WERI-Rb-1 (cell line): Measurements from ENCODE around the gene EDAR.

Experiments used
- DNase-seq: peaks from one replicate; pipeline ENCODE4 v3.0.0-alpha.2; 2020
- H3K27ac ChIP-seq: fragments of 250-450 bp; sonication (Bioruptor Pico); 2 replicates; pipeline ENCODE4 v1.5.1; 2020; ENCODE audit warnings: mild to moderate bottlenecking, moderate library complexity
- H3K27me3 ChIP-seq: fragments of 250-450 bp; sonication (Bioruptor Pico); 2 replicates; pipeline ENCODE4 v1.5.1; 2021; ENCODE audit warnings: mild to moderate bottlenecking, low read depth, moderate library complexity; ENCODE audit not compliant: insufficient read depth, severe bottlenecking
- H3K36me3 ChIP-seq: fragments of 250-450 bp; sonication (Bioruptor Pico); 2 replicates; pipeline ENCODE4 v1.5.1; 2020; ENCODE audit warnings: mild to moderate bottlenecking, moderate library complexity
- H3K4me3 ChIP-seq: 2 replicates; pipeline ENCODE4 v1.5.1; 2011; ENCODE audit warnings: low read depth, mild to moderate bottlenecking, control low read depth, low read length
- H3K9me3 ChIP-seq: fragments of 250-450 bp; sonication (Bioruptor Pico); 2 replicates; pipeline ENCODE4 v1.5.1; 2021; ENCODE audit warnings: mild to moderate bottlenecking, moderate library complexity; ENCODE audit not compliant: severe bottlenecking
- TF ChIP-seq, protein P1 (sequence below): IDR thresholded peaks from 2 replicates; pipeline ENCODE4 v1.5.1; 2011; ENCODE audit warnings: low read depth, mild to moderate bottlenecking, control low read depth, inconsistent platforms, low read length

Gene EDAR

DNA sequence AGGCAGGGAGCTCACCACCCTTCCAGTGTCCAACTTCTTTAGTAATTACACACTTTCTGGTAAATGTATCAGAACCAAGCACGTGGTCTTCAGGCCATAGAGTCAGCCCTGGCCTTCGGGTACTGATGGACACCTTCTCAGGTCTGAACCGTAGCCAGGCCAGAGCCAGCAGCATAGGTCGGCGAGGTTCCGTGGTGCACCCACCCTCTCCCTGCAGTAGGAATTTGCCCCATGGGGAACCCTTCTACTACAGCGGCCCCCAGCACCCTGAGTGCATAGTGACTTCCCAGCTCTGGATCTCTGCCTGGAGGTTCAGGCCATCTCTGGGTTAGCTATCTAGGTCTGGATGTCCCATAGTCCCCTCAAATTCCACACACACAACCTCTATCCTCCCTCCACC, 61.6 kb downstream of the EDAR start:
- no peak overlapping the region for H3K27ac ChIP-seq
- H3K27me3 ChIP-seq: no peaks in the 10 kb centered on the region
- H3K4me3 ChIP-seq: no peak overlapping the region
- TF ChIP-seq, protein P1, sequence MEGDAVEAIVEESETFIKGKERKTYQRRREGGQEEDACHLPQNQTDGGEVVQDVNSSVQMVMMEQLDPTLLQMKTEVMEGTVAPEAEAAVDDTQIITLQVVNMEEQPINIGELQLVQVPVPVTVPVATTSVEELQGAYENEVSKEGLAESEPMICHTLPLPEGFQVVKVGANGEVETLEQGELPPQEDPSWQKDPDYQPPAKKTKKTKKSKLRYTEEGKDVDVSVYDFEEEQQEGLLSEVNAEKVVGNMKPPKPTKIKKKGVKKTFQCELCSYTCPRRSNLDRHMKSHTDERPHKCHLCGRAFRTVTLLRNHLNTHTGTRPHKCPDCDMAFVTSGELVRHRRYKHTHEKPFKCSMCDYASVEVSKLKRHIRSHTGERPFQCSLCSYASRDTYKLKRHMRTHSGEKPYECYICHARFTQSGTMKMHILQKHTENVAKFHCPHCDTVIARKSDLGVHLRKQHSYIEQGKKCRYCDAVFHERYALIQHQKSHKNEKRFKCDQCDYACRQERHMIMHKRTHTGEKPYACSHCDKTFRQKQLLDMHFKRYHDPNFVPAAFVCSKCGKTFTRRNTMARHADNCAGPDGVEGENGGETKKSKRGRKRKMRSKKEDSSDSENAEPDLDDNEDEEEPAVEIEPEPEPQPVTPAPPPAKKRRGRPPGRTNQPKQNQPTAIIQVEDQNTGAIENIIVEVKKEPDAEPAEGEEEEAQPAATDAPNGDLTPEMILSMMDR: no peak
- no peak for DNase-seq
- H3K9me3 ChIP-seq: no peaks in the 10 kb centered on the region
- no peaks in the 10 kb centered on the region for H3K36me3 ChIP-seq

DNA sequence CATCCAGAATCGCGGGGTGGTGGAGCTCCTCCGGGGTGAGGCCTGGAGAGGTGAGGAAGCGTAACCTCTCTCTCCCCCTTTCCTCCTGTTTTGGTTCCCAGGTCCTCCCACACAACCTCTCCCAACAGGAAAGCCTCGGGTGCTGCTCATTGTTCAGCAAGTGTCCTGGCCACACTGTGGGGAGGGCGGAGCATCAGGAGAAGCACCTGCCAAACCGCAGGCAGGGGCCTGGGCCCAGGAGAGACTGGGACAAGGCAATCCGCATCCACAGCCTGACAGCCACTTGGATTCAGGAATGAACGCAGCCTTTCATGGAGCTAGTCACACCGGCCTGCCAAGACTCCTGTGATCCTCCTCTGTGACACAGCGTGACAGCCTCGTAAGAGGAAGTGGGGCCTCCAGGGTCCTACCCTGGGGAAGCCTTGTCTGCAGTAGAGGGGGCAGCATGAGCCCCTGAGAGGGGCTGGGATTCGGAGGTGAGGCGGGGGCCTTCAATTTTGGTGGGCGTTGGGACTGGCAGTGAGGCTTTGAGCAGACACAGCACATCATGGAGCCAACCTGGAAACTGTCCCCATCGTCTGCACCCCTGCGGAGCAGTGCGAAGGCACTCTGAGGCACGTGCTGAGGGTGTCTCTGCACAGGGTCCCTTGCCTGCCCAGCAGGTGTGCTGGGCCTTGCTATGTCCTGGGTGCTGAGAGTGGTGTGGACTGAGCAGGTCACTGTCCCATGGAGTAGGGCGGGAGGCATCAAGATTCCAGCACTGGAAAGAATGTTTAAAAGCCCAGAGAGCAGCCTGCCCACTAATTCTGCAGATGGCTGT, 62.2 kb downstream of the EDAR start:
- no peak for DNase-seq
- TF ChIP-seq, protein P1: no peak
- no peak overlapping the region for H3K4me3 ChIP-seq
- no peaks in the 10 kb centered on the region for H3K27me3 ChIP-seq
- H3K9me3 ChIP-seq: no peaks in the 10 kb centered on the region
- H3K27ac ChIP-seq: no peak overlapping the region
- no peaks in the 10 kb centered on the region for H3K36me3 ChIP-seq

DNA sequence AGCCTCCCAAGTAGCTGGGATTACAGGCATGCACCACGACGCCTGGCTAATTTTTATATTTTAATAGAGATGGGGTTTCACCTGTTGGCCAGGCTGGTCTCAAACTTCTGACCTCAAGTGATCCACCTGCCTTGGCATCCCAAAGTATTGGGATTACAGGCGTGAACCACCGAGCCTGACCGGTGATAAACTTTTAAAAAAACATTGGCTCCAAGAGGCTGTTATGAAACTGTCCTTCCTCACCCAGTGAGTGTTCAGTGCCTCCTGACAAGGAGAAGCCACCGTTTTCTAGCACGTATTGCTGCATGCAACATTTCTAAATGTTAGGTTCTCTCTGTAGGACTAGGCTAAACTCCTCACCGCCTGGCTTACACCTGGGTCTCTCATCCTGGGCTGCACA, 63.3 kb downstream of the EDAR start:
- H3K27me3 ChIP-seq: no peaks in the 10 kb centered on the region
- TF ChIP-seq, protein P1: no peak
- H3K36me3 ChIP-seq: no peaks in the 10 kb centered on the region
- no peak overlapping the region for H3K27ac ChIP-seq
- no peak for DNase-seq
- H3K9me3 ChIP-seq: no peaks in the 10 kb centered on the region
- H3K4me3 ChIP-seq: no peak overlapping the region

DNA sequence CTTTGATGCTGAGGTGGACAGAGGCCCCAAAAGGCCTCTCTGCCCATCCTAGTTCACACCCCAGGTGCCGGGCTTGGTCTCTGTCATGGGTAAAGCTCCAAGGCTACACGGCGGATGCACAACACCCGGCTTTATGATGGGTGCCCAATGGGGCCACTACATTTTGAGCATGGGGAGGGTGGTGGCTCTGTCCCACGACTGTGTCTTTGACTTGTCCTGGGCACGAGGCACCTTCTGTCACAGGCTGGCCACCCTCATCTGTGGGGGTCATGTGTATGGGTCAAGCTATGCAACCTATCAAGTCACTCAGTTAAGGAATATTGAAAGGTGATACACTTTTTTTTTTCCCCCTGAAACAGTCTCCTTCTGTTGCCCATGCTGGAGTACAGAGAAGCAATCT, 63.7 kb downstream of the EDAR start:
- H3K27ac ChIP-seq: no peak overlapping the region
- no peaks in the 10 kb centered on the region for H3K27me3 ChIP-seq
- TF ChIP-seq, protein P1: no peak
- H3K36me3 ChIP-seq: no peaks in the 10 kb centered on the region
- no peaks in the 10 kb centered on the region for H3K9me3 ChIP-seq
- no peak for DNase-seq
- no peak overlapping the region for H3K4me3 ChIP-seq

DNA sequence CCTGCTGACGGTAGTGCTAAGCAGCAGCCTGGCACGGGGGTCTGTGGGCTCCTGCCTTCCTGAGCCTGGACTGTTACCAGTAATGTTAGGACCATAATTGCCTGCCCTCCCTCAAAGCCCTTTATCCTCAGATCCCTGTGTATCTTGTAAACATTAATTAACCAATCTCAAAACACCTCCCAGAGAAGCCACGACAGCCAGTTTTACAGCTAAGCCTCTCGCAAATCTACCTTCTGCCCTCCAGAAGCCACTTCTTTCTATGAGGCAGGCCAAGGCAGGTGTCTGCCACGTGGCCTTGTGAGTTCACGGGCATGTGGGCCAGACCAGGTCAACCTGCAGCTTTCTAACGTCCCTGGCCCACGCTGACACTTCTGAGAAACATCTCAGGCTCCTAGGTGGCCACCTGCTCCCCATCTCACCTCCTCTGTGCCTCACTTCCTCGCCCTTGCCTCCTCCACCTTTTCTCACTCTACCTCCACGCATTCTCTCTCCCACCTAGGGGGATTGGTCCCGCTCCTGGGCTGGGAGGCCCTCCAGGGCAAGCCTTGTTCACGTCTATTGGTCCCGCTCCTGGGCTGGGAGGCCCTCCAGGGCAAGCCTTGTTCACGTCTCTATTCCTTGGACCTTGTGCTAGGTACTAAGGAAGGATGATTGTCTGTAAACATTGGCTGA, 64.3 kb downstream of the EDAR start:
- no peaks in the 10 kb centered on the region for H3K9me3 ChIP-seq
- no peak overlapping the region for H3K4me3 ChIP-seq
- TF ChIP-seq, protein P1: no peak
- H3K36me3 ChIP-seq: no peaks in the 10 kb centered on the region
- H3K27ac ChIP-seq: no peak overlapping the region; the same call in 1 of the 2 replicates
- H3K27me3 ChIP-seq: no peaks in the 10 kb centered on the region
- DNase-seq: no peak
